Measurements from ENCODE around the gene SOX2. TPM values are rescaled to one million over a fixed set of nuclear protein-coding genes. Genes with fewer than 3 reads are reported as not detected.

The SOX2 gene
- total RNA-seq = 0.22 TPM
- long read RNA-seq = 0 reads

DNA sequence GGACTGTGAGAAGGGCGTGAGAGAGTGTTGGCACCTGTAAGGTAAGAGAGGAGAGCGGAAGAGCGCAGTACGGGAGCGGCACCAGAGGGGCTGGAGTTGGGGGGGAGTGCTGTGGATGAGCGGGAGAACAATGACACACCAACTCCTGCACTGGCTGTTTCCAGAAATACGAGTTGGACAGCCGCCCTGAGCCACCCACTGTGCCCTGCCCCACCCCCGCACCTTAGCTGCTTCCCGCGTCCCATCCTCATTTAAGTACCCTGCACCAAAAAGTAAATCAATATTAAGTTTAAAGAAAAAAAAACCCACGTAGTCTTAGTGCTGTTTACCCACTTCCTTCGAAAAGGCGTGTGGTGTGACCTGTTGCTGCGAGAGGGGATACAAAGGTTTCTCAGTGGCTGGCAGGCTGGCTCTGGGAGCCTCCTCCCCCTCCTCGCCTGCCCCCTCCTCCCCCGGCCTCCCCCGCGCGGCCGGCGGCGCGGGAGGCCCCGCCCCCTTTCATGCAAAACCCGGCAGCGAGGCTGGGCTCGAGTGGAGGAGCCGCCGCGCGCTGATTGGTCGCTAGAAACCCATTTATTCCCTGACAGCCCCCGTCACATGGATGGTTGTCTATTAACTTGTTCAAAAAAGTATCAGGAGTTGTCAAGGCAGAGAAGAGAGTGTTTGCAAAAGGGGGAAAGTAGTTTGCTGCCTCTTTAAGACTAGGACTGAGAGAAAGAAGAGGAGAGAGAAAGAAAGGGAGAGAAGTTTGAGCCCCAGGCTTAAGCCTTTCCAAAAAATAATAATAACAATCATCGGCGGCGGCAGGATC is at the start of gene SOX2:
Gene SOX2, plus strand, starts transcription at position 601 of the 811 bp plus-strand sequence. CDS start 436 bp downstream, outside the sequence.
- DNase-seq (peak; percentile 59), ATAC-seq (peak; percentile 68)
- intact Hi-C loops (cut with micrococcal nuclease) = loop anchor here (10.0 kb wide), 1 partner anchor 543 kb away; no protein-coding TSS in a partner anchor

DNA sequence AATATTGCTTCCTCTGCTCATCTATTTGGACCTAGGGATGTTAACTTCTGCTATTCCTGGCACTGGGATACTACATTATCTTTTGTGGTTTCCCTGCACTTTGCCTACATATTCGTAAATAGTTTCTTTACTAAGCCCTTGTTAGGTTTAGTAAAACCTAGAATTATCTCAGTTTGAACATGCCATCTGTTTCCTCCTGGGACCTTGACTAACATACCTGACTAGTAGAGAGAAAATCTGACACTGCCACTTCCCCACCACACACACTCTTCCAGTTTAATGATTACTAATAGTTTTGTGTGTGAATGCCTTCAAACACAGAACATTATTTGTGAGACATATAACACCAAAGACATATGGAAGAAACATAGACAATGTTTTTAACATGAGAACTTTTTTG is 28.2 kb upstream of the SOX2 start:
- DNase-seq = no peak
- ATAC-seq = no peak
- intact Hi-C loops (cut with micrococcal nuclease) = no loop called here

DNA sequence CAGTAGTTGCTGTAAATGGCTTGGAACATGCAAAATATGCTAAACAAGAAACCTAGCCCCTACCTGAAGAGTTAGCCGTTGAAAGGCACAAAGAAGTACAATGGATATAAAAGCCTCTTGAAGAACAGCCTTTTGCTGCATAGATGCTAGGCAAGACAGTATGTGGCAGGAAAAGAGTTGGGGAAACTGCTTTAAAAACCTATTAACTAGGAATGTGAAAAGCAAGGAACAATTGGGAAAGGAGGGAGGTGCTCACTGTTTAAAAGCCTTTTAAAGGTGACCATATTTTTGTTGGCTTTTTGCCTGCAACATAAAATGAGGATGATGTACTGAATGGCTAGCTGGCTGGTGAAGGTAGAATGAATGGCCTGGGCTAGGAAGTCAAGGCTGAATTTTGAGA is 24.5 kb upstream of the SOX2 start:
- intact Hi-C loops (cut with micrococcal nuclease) = no loop called here
- ATAC-seq (no peak), DNase-seq (no peak)

DNA sequence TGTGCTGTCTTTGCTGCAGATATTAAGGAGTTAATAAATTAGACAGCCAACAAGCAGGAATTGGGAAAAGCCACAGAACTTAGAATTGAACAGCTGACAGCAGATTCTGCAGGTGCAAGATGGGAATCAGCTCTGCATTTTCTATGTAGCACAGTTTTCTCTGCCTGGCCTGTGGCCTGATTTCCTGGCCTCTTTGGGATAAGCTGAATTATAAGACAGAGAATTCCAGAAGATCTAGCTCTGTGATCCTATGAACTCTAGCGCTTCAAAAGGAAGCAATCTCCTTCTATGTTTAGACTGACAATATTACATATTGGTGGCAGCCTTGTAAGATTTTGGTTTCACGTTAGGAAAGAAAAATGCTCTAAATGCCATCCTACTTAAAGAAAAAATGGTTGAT is 24.0 kb upstream of the SOX2 start:
- no peak for DNase-seq
- intact Hi-C loops (cut with micrococcal nuclease) = no loop called here
- no peak for ATAC-seq

DNA sequence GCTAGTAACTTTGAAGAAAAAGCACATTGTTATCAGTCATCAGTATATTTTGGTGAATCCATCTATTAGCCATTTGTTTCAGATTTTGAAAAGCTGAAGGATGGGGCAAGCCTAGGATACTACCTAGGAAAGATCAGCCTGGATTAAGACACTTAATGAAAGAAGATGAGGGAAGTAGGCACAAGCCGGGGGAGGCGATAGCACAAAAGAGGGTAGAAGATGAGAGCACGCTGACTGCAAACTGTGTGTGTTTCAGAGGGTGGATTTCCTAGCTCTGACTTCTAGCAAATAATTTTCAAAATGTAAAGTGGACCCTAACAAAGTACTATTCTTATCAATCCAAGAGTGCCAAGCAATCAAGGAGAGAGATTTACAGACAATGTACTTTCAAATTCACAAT is 22.2 kb upstream of the SOX2 start:
- DNase-seq (no peak), ATAC-seq (no peak)
- intact Hi-C loops (cut with micrococcal nuclease) = no loop called here

DNA sequence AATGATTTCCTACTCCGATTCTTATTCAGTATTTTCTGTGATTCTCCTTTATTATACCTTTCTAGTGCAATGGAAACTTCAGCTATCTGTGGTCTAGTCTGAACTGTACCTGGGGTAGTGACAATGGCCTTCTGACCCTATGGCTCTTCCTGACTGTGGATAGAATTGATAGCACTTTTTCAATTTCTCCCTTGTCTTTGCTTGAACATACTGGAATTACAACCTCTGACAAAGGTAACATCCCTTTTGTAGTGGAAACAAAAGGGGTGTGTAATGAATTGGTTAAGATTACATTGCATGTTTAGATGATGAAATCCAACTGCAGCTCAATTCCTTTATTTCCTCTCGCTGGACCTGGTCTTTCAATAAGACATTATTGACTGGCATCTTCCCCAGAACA is 21.0 kb upstream of the SOX2 start:
- no peak for DNase-seq
- intact Hi-C loops (cut with micrococcal nuclease) = no loop called here
- no peak for ATAC-seq

DNA sequence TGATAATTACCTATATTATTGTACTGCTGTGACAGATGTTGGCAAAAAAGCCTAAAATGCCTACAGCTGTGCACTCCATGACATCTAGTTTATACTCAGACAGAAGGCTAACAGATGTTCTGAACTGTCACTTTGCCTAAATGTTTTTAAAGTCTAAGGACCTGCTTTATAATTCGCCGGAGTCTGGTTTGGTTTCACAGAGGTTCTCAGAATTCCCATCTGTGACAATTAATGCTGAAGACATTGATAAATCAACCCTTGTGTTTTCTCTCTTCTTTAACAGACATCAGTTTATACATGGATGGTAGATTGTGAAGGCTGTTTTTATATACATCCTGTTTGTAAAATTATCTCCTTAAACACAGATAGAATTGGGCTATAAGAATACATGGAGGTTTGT is 19.8 kb upstream of the SOX2 start:
- intact Hi-C loops (cut with micrococcal nuclease) = no loop called here
- ATAC-seq (no peak), DNase-seq (no peak)

DNA sequence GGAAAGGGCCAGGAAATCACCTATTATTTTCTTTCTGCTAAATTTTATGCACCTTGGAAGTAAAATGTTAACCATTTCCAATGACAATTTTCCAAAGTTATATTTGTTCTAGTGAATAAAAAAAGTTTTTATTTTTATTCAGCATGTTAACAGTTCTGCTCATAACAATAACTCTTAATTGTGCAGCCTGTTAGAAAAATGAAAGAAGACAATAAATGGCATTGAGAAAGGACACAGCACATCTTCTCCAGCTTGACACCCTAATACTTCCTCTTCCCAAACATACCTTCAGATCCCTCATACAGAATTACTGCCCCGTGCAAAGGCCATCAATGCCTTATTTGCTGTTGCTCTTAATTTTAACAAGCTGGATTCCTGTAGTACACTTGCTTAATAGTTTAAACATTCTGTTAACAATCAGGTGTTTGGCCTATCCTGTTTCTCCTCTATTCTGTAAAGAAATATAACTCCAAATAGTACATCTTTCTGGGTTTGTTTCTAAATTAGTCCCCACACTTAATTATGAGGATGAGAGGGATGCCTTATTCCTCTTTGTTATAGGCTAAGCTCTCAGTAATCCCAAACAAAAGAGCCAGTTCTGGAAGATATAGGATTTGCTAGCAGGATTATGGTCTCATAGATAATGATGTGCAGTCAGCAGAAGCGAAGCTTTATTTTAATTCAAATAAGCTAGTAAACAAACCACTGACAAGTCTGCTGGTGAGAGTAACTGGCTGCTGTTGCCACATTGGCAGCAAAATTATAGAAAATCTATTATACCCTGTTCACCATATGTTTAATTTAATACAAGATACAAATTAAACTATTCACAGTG is 19.2 kb upstream of the SOX2 start:
- no peak for ATAC-seq
- DNase-seq = no peak
- intact Hi-C loops (cut with micrococcal nuclease) = no loop called here

DNA sequence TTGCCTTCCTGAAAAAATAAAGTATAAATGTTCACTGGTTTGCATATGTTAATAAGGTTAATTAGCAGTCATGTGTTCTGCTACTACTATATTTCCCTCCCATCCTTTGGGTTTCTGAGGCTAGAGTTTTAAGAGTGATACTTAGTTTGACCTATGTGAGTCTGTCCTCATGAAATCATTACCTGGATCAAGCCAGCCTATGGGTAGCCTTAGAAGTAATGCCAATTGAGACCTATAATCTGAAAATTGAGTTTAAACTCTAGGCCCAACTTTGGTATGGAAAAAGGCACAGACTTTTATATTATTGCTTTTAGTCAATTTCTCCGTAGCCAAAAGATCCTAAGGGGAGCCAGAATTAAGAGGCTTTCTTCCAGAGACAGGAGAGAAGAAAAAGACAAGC is 18.4 kb upstream of the SOX2 start:
- DNase-seq = no peak
- no peak for ATAC-seq
- intact Hi-C loops (cut with micrococcal nuclease) = no loop called here

DNA sequence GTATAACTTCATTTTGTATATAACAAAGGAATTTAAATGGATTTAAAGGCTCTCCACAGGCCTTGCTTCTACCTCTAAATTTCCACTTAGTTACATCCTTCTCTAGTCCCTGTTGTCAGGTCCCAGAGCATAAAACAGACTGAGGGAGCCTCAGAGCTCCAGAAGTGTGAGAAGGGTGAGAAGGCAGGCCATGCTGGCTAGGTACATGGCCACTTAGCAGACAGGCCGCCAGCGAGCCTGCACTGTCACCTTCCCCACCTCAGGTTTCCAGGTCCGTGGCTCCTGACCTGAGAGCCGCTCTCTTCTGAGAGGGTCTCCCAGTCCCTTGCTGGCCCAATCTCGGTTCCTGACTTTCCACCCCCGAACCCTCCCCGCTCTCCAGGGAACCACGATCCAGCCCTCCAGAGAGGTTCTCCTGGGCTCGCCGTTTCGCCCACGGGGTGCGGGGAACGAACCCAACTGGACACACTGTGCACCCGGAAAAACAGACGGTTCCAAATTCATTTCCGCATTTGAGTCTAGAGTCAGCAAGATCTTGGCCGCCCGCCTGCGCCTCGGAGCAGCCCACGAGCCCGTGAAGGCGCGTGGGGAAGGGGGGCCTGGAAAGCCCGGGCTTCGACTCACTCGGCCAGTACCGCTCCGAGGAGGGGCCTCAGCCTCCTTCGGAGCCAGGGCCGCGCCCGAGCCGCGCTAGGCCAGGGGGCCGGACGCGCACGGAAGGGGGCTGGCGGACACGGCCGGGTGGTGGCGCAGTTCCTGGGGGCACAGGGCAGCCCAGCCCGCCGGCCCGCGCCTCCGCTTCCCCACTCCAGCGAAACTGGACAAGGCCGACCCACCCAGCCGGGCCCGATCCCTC is 16.7 kb upstream of the SOX2 start:
- intact Hi-C loops (cut with micrococcal nuclease) = loop anchor here (5.0 kb wide), 1 partner anchor 368 kb away; no protein-coding TSS in a partner anchor
- DNase-seq (peak; percentile 73), ATAC-seq (peak; percentile 93)

DNA sequence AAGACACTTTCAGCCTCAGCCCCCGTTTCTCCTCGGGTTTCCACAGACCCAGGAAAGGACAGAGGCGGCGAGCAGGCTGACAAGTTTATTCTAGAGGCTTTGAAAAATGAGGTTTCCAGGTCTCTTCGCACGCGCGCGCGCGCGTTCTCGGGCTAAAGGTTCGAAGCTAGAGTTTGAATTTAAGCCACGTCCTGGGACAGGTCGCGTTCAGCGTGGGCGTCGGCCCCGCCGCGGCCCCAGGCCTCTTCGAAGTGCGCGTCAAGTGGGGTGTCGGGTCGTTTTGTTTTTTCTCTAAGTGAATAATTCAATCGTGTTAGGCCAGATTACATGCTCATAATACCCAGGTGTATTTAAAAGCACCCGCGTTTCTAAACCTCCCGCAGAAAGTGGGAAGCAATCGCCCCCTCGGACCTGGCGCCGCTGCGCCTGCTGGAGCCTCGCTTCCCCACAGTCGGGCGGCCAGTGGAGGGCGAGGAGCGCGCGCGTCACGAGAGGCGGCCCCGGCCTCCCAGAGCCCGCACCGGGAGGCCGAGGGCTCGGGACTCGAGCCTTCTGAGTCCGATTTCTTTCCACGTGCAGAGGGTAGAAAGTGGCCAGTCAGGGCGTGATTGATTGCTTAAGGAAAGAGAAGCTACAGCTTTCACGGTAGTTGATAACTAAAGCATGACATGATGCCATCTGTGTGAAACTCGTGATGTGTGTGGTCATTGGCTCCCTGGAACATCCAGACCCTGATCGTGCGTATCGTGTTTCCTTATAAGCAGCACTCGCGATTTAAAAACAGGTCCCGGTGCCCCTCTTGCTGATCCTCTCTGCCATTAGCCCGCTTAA is 15.8 kb upstream of the SOX2 start:
- ATAC-seq = peak; percentile 73
- DNase-seq = peak; percentile 44
- intact Hi-C loops (cut with micrococcal nuclease) = loop anchor here (5.0 kb wide), 1 partner anchor 369 kb away; no protein-coding TSS in a partner anchor

DNA sequence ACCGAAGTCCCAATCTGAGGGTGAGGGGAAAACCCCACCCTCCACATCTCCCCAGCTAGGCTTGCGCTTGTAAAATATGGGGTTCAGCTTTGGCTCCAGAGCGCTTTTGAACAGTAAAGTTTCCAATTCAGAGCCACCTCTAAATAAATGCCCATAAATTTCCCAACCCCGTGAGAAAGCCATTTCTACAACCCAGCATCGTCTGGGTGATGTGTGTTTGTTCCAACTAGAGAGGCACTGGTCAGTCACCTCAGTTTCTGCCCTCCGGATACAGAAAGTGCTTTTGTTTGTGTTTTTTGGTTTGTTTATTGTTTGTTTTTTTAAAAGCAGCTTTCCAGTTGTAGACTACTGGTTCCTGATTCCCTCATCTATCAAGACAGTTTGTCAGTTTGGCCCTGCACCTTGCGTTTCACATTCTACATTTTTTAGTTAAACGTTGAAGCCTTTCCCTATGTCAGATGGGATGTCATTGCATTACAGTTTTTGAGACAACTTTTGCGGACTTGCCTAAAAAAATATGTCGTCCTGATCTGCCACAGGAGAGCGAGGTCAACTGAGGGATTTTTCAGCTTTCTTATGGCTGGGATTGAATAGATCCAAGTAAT is 15.0 kb upstream of the SOX2 start:
- intact Hi-C loops (cut with micrococcal nuclease) = loop anchor here (5.0 kb wide), 1 partner anchor 369 kb away; no protein-coding TSS in a partner anchor
- DNase-seq (no peak), ATAC-seq (no peak)

DNA sequence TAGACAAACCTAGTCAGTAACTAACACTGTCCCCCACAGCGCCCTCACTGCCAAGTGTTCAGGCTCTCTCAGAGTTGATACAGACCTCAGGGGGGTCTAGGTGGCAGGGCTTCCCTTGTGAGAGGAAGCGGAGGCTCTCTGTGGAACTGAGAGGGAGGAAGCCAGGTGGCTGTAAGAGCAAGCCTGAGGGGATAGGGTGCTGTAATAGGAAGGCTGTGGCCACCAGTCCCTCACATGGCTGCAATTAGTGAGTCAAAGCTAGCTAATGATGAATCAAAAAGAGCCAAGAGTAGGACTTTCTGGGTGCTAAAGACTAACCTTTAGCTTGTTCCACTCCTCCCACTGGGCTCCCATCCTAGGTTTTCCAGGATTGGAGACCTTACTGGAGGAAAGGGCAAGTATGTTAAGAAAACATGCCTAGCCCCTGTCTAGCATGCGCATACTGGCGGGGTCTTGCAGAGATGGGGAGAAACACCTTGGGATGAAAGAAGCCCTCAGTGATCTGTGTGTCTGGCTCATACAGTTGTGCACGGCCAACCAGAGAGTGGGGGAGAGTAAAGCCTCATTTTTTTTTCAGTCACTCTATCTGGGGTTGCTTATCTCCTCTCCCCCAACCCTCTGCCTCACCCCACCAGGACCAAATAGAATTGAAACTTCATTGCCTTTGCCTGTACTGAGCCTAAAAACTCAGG is 13.3 kb upstream of the SOX2 start:
- DNase-seq (no peak), ATAC-seq (no peak)
- intact Hi-C loops (cut with micrococcal nuclease) = loop anchor here (5.0 kb wide), 1 partner anchor 371 kb away; no protein-coding TSS in a partner anchor

DNA sequence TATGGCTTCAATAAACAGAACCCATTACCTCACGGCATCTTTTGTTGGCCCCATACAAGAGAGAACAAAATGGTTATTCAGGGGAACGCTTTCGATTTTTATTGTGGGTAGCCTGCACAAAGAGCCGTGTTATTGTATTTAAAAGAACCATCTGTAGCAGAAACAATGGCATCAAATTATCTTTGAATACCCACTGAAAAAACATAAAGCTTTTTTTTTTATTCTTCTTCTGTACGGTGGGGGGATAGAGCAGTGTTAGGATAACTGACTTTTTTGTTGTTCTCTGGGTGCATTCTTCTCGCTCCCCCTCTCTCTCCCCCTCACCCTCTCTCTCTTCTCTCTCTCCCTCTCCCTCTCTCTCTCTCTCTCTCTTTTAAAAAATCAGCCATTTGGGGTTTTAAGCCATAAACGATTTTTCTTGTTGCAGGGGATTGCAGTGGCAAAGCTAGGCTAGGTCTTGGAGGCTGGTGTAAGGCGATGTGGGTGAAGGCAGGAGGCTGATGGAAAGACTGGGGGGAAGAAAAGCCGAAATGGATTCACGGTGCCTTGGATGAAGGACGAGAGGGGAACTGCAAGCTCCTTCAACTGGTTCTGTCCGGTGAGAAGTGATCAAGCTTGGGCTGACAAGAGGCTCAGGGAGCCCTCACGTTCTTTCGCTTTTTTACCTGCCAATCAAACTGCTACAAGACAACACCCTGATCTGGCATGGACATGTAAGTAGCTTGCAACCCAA is 12.4 kb upstream of the SOX2 start:
- no peak for ATAC-seq
- DNase-seq = no peak
- intact Hi-C loops (cut with micrococcal nuclease) = loop anchor here (5.0 kb wide), 1 partner anchor 372 kb away; no protein-coding TSS in a partner anchor

DNA sequence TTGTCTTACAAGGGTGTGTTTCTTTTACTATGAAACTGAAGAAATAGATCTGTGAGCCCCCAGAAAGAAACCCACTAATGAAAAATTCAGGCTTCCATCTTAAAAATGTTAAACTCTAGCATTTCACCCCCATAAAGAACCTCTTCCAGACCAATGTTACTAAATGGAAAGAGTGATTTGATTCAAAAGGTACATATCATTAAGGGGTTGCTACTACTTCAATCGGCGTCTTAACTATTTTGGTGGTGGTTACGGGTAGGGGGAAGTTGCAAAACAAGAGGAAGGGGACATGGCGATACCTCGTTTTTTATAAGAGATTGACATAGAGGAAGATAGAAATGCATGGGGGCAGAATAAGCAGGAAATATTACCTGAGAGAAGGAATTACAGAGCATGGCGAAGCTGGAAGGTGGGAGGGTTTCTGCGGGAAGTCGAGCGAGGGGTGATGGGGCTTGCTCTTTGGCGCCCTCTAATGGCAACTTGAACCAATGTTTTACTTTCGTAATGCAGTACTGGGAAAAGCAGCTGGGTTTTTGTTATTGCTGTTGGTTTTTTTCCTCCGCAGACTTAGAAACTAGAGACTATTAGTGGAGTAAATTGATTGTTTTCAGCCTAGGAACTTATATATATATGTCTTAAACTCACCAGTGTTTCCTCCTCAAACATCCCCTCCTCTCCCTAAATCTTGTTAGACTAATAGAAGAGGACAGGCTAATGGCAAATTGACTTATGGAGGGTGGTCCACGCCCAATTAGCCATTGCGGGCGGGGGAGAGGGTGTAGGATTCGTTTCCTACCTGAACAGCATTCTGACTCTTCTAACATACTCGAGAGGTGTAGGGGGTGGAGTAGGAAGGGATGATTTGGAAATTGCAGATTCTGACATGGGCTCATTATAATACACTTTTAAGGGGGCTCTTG is 11.3 kb upstream of the SOX2 start:
- DNase-seq (peak; percentile 47), ATAC-seq (peak; percentile 86)
- intact Hi-C loops (cut with micrococcal nuclease) = loop anchor here (10.0 kb wide), 1 partner anchor 984 kb away; no protein-coding TSS in a partner anchor

DNA sequence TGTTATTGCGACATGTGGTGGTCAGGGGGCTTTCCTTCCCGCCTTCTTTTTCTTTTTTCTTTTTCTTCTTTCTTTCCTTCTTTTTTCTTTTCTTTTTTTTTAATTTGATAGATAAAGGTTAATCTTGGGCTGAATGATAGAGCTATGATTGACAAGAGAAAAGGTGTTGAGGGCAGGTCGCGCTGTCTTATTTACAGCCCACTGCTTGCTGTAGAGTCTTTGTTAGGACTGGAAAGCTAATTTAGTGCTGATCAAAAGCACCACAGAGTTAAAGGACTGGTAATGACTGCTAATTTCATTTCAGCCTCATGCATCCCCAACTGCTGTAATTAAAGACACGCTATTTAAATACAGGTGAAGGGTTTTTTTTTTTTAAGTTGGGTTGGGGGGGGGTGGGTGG is 10.6 kb upstream of the SOX2 start:
- DNase-seq = no peak
- intact Hi-C loops (cut with micrococcal nuclease) = loop anchor here (10.0 kb wide), 1 partner anchor 984 kb away; no protein-coding TSS in a partner anchor
- ATAC-seq = no peak

All from left ventricle myocardium superior (tissue), 1 donor.